HL-60 (cell line): ENCODE measurements around the gene WDR31.

ENCODE experiments used
- GABPA ChIP-seq: IDR thresholded peaks from 2 replicates; pipeline ENCODE4 v1.6.1; 2012; ENCODE audit warnings: low read depth
- POLR2AphosphoS5 ChIP-seq: IDR thresholded peaks from 2 replicates; pipeline ENCODE4 v1.6.1; 2012; ENCODE audit warnings: low read depth
- TF ChIP-seq, protein P1 (sequence below): IDR thresholded peaks from one replicate; pipeline ENCODE4 v1.5.1; 2011; ENCODE audit warnings: low read length, control low read depth, inconsistent platforms; ENCODE audit not compliant: insufficient read depth
- TF ChIP-seq, protein P2 (sequence below): IDR thresholded peaks from 2 replicates; pipeline ENCODE4 v1.6.1; 2012; ENCODE audit warnings: low read depth; ENCODE audit not compliant: insufficient replicate concordance

DNA sequence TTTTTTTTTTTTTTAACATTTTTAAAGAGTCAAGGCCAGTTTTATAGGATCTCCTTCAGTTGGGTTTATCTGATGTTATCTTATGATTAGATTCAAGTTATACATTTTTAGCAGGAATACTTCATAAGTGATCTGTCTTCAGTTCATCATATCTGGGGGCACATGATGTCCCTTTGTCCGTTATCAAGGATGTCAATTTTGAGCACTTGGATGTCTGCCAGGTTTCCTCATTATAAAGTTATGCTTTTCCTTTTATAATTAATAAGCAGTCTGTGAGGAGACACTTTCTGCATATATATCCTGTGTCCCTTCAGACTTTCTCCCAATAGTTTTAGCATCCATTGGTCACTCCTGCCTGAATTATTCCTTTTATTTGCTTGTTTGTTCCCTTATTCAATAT lies 24.9 kb upstream of the WDR31 start:
- TF ChIP-seq GABPA (no peak), POLR2AphosphoS5 (no peak)
- TF ChIP-seq, protein P1, sequence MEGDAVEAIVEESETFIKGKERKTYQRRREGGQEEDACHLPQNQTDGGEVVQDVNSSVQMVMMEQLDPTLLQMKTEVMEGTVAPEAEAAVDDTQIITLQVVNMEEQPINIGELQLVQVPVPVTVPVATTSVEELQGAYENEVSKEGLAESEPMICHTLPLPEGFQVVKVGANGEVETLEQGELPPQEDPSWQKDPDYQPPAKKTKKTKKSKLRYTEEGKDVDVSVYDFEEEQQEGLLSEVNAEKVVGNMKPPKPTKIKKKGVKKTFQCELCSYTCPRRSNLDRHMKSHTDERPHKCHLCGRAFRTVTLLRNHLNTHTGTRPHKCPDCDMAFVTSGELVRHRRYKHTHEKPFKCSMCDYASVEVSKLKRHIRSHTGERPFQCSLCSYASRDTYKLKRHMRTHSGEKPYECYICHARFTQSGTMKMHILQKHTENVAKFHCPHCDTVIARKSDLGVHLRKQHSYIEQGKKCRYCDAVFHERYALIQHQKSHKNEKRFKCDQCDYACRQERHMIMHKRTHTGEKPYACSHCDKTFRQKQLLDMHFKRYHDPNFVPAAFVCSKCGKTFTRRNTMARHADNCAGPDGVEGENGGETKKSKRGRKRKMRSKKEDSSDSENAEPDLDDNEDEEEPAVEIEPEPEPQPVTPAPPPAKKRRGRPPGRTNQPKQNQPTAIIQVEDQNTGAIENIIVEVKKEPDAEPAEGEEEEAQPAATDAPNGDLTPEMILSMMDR = no peak
- TF ChIP-seq, protein P2, sequence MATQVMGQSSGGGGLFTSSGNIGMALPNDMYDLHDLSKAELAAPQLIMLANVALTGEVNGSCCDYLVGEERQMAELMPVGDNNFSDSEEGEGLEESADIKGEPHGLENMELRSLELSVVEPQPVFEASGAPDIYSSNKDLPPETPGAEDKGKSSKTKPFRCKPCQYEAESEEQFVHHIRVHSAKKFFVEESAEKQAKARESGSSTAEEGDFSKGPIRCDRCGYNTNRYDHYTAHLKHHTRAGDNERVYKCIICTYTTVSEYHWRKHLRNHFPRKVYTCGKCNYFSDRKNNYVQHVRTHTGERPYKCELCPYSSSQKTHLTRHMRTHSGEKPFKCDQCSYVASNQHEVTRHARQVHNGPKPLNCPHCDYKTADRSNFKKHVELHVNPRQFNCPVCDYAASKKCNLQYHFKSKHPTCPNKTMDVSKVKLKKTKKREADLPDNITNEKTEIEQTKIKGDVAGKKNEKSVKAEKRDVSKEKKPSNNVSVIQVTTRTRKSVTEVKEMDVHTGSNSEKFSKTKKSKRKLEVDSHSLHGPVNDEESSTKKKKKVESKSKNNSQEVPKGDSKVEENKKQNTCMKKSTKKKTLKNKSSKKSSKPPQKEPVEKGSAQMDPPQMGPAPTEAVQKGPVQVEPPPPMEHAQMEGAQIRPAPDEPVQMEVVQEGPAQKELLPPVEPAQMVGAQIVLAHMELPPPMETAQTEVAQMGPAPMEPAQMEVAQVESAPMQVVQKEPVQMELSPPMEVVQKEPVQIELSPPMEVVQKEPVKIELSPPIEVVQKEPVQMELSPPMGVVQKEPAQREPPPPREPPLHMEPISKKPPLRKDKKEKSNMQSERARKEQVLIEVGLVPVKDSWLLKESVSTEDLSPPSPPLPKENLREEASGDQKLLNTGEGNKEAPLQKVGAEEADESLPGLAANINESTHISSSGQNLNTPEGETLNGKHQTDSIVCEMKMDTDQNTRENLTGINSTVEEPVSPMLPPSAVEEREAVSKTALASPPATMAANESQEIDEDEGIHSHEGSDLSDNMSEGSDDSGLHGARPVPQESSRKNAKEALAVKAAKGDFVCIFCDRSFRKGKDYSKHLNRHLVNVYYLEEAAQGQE = no peak
